Tibial artery (tissue), 4 donors: ENCODE measurements around the gene WNT7A.

Experiments
- DNase-seq, 2 donors: peaks; one replicate each; pipeline ENCODE4 v3.0.0-alpha.2; 2019
- H3K27ac ChIP-seq, 2 donors: fragments of 200-600 bp; sonication (generic) in 1 of 2; 1 replicate in 1 of 2; 2 replicates in 1 of 2; pipeline ENCODE4 v1.5.1; 2018 to 2019; ENCODE audit warnings: mild to moderate bottlenecking in 1 of 2
- H3K27me3 ChIP-seq, 2 donors: fragments of 200-600 bp; sonication (generic) in 1 of 2; one replicate each; pipeline versions ENCODE4 v1.5.1 to v1.6.0; 2016 to 2019
- H3K36me3 ChIP-seq, 3 donors: fragments of 200-600 bp; sonication (generic) in 2 of 3; one replicate each; pipeline ENCODE4 v1.5.1; 2016 to 2019; ENCODE audit warnings: mild to moderate bottlenecking in 2 of 3
- H3K4me1 ChIP-seq, 4 donors: fragments of 200-600 bp; sonication (generic) in 2 of 4; 1 replicate in 3 of 4; 2 replicates in 1 of 4; pipeline ENCODE4 v1.5.1; 2016 to 2019
- H3K4me3 ChIP-seq, 2 donors: fragments of 200-600 bp; sonication (generic) in 1 of 2; 1 replicate in 1 of 2; 2 replicates in 1 of 2; pipeline ENCODE4 v1.5.1; 2018 to 2019; ENCODE audit warnings: mild to moderate bottlenecking in 2 of 2
- H3K9me3 ChIP-seq, 3 donors: fragments of 200-600 bp; sonication (generic) in 1 of 3; one replicate each; pipeline ENCODE4 v1.5.1; 2016 to 2019
- intact Hi-C: fragments of 100-400 bp; cut with DNase I; formaldehyde crosslinking; loops from one replicate; pipeline ENCODE4 v1.15.0; 2023; ENCODE audit warnings: low total_unique reads
- TF ChIP-seq, protein P1 (sequence below), 2 experiments: fragments of 200-600 bp in 1 of 2; fragments of 450-650 bp in 1 of 2; IDR thresholded peaks; one replicate each; pipeline ENCODE4 v1.5.1; 2017 to 2019; ENCODE audit warnings: antibody characterized with exemption in 2 of 2, mild to moderate bottlenecking in 1 of 2, moderate library complexity in 1 of 2

The WNT7A gene

DNA sequence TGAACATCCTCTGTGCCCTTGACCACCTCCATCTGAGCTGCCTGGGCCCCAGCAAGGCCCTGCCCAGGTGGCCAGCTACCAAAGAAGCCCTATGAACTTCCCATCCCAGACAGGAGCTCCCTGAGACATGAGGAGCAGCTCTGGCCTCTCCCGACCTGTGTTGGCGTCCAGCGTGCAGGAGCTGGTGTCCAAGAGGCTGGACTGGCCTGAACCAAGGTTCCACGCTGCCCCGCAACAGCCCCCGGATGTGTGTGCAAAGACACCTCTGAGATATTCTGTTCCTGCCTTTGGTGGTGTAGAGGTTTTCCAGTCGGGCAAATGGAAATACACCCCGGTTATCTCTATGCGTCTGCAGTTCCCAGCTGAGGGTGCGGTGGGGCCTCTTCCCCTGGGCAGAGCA, 42.1 kb downstream of the WNT7A start:
- no peak for DNase-seq
- TF ChIP-seq, protein P1, sequence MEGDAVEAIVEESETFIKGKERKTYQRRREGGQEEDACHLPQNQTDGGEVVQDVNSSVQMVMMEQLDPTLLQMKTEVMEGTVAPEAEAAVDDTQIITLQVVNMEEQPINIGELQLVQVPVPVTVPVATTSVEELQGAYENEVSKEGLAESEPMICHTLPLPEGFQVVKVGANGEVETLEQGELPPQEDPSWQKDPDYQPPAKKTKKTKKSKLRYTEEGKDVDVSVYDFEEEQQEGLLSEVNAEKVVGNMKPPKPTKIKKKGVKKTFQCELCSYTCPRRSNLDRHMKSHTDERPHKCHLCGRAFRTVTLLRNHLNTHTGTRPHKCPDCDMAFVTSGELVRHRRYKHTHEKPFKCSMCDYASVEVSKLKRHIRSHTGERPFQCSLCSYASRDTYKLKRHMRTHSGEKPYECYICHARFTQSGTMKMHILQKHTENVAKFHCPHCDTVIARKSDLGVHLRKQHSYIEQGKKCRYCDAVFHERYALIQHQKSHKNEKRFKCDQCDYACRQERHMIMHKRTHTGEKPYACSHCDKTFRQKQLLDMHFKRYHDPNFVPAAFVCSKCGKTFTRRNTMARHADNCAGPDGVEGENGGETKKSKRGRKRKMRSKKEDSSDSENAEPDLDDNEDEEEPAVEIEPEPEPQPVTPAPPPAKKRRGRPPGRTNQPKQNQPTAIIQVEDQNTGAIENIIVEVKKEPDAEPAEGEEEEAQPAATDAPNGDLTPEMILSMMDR (IDR thresholded peaks at IDR 0.05), result no peak
- no peak overlapping the region for H3K27ac ChIP-seq
- no peaks in the 10 kb centered on the region for H3K36me3 ChIP-seq
- peaks cover 0 to 45% of the 10 kb centered on the region in 2 donors for H3K27me3 ChIP-seq
- no peaks in the 10 kb centered on the region for H3K4me1 ChIP-seq
- H3K9me3 ChIP-seq, result no peaks in the 10 kb centered on the region
- intact Hi-C loops, result no loop called here
- H3K4me3 ChIP-seq, result no peak overlapping the region

- intact Hi-C loops, result no loop called here
- TF ChIP-seq, protein P1 (IDR thresholded peaks at IDR 0.05), result no peak
- DNase-seq, result no peak
- H3K36me3 ChIP-seq, result no peaks in the 10 kb centered on the region
- no peak overlapping the region for H3K4me3 ChIP-seq
- no peak overlapping the region for H3K27ac ChIP-seq
- H3K9me3 ChIP-seq, result no peaks in the 10 kb centered on the region
- H3K4me1 ChIP-seq, result no peaks in the 10 kb centered on the region
- H3K27me3 ChIP-seq, result peaks cover 0 to 44% of the 10 kb centered on the region in 2 donors
Observed at GRCh38 chr3:13836658-13837587, 42.9 kb downstream of the WNT7A start.

- Histone ChIP-seq H3K9me3 (no peaks in the 10 kb centered on the region), H3K36me3 (no peaks in the 10 kb centered on the region), H3K27ac (no peak overlapping the region), H3K4me1 (no peaks in the 10 kb centered on the region), H3K4me3 (no peak overlapping the region), H3K27me3 (peaks cover 0 to 49% of the 10 kb centered on the region in 2 donors)
- DNase-seq, result no peak
- intact Hi-C loops, result no loop called here
- TF ChIP-seq, protein P1 (IDR thresholded peaks at IDR 0.05), result no peak
Observed at GRCh38 chr3:13835246-13835645, 44.6 kb downstream of the WNT7A start.

DNA sequence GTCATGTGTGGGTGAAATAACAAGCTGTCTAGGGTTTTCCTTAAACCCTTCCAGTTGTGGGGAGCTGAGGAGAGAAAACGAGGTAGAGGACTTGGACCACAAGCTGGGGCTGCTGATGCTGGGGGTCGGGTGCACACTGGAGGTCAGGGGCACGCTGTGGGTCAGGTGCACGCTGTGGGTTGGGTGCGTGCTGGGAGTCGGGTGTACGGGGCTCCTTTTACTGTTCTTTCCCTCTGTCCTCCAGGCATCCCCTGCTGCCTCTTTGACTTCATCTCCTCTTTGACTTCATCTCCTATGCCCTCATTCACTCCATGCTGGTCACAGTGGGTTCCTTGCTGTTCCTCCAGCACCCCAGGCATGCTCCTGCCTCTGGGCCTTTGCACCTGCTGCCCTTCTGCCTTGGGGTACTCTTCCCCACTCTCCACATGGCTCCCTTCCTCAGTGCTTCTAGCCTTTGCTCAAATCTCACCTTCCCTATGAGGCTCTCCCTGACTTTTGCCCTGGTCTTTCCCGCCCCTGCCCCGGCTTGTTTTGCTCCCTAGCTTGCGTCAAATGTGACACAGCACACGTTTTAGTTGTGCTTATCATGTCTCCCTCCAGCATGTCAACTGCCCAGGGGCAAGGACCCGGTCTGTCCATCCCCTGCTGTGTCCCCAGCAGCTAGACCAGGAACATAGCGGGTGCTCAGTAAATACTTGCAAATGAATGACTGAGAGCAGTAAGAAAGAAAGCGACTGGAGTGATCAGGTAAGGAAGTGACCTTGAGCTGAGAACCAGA, 45.4 kb downstream of the WNT7A start:
- no peak overlapping the region for H3K27ac ChIP-seq
- DNase-seq, result no peak
- TF ChIP-seq, protein P1 (IDR thresholded peaks at IDR 0.05), result no peak
- peaks cover 0 to 49% of the 10 kb centered on the region in 2 donors for H3K27me3 ChIP-seq
- no peaks in the 10 kb centered on the region for H3K36me3 ChIP-seq
- no peaks in the 10 kb centered on the region for H3K9me3 ChIP-seq
- no peak overlapping the region for H3K4me3 ChIP-seq
- intact Hi-C loops, result no loop called here
- no peaks in the 10 kb centered on the region for H3K4me1 ChIP-seq

- Histone ChIP-seq H3K27me3 (peaks cover 0 to 49% of the 10 kb centered on the region in 2 donors), H3K4me1 (no peaks in the 10 kb centered on the region), H3K27ac (no peak overlapping the region), H3K36me3 (no peaks in the 10 kb centered on the region), H3K4me3 (no peak overlapping the region), H3K9me3 (no peaks in the 10 kb centered on the region)
- no peak for DNase-seq
- intact Hi-C loops, result no loop called here
- TF ChIP-seq, protein P1 (IDR thresholded peaks at IDR 0.05), result no peak
Observed at GRCh38 chr3:13833506-13834257, 46.2 kb downstream of the WNT7A start.
